GM12874 (cell line): ENCODE measurements around the gene GSE1.

ENCODE experiments used
- TF ChIP-seq, protein P1 (sequence below): IDR thresholded peaks from 2 replicates; pipeline ENCODE4 v1.5.1; 2011; ENCODE audit warnings: low read depth, mild to moderate bottlenecking, control low read depth, low read length, moderate library complexity; ENCODE audit not compliant: insufficient read depth

Gene GSE1

DNA sequence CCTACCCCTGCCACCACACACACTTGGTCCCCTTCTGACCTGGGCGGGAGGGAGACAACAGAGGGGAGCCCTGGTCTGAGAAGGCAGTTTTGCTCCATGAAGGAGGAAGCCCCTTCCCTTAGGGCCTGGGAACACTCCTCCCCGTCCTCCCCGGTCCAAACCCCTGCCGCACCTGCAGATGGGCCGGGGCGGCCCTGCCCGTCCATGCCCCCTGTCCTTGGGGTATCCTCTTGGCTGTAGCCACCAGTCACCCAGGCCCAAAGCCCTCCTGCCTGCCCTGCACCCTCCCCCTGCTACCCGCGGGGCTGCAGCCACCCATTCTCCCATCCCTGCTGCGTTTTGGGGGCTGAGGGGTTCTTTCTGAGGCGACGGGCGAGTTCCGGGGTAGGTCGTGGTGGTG, 33.9 kb downstream of the GSE1 start:
- TF ChIP-seq, protein P1, sequence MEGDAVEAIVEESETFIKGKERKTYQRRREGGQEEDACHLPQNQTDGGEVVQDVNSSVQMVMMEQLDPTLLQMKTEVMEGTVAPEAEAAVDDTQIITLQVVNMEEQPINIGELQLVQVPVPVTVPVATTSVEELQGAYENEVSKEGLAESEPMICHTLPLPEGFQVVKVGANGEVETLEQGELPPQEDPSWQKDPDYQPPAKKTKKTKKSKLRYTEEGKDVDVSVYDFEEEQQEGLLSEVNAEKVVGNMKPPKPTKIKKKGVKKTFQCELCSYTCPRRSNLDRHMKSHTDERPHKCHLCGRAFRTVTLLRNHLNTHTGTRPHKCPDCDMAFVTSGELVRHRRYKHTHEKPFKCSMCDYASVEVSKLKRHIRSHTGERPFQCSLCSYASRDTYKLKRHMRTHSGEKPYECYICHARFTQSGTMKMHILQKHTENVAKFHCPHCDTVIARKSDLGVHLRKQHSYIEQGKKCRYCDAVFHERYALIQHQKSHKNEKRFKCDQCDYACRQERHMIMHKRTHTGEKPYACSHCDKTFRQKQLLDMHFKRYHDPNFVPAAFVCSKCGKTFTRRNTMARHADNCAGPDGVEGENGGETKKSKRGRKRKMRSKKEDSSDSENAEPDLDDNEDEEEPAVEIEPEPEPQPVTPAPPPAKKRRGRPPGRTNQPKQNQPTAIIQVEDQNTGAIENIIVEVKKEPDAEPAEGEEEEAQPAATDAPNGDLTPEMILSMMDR, result no peak

DNA sequence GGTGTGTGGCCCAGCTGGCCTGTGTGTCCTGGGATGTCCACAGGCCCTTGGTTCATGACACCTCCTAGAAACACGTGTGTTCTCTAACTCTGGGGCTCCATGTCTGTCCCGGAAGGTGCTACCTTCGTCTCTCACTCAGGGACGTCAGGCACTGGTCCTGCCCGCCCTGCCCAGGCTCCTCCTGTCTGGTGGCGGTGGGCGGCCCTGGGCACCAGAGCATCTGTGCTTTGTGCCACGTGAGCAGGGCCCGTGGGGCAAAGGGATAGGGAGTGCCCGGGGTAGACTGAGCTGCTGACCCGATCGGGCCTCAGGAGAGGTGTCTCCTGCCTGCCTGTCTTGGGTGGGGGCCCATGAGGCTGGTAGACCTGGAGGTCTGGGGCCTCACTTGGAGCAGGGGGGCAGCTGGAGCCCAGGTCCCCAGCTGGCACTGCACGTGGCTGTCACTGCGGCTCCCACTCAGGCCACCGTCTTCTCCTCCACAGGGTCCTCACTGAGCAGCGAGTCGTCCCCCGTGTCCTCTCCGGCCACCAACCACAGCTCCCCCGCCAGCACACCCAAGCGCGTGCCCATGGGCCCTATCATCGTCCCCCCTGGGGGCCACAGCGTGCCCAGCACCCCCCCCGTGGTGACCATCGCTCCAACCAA, 35.1 kb downstream of the GSE1 start:
- TF ChIP-seq, protein P1, result no peak

DNA sequence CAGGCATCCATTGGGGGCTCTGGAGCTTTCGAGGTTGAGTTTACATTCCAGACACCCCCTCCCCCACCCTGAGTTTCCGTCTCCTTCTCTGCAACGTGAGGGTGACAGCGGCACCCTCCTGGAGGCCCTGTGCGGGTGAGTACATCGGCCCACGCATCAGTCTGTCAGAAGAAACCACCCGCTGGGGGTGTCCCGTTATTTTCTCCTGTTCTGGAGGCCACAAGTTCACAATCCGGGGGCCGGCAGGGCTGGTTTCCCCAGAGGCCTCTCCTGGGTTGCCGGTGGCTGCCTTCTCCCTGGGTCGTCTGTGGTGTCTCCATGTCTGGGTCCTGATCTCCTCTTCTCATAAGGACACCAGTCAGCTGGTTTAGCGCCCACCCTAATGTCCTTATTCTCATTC, 35.7 kb downstream of the GSE1 start:
- TF ChIP-seq, protein P1, result no peak

DNA sequence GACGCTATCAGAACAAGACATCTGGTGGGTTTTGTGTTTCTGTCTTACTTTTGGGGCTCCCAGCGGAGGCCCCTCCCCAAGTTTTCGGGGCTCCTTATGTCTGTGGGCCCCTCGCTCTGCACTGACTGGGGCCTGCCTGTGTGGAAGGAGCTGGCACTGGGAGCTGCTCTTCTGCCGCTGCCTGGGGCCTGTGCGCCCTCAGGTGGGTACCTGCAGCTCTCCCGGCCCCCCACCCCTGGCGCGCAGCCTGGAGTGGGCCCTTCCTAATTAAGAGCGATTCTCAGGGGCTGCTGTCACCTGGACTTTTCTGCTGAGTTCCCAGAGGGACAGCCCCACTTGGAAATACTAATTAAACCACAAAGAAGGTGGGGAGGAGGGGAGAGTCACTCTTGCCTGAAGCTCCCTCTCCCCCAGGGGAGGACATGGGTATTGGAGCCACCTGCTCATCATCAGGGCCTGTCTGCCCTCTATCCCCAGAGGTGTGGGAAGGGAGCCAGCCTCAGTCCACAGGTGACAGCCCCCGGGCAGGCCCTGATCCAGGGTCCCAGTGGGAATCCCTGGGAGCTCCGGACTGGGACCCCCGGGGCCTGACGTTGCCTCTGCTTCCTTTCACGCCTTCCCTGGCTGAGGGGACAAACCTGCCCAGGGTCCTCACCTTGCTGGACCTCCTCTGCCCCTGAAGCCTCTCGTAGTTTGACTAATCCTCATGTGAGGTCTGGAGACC, 36.5 kb downstream of the GSE1 start:
- TF ChIP-seq, protein P1, result no peak

DNA sequence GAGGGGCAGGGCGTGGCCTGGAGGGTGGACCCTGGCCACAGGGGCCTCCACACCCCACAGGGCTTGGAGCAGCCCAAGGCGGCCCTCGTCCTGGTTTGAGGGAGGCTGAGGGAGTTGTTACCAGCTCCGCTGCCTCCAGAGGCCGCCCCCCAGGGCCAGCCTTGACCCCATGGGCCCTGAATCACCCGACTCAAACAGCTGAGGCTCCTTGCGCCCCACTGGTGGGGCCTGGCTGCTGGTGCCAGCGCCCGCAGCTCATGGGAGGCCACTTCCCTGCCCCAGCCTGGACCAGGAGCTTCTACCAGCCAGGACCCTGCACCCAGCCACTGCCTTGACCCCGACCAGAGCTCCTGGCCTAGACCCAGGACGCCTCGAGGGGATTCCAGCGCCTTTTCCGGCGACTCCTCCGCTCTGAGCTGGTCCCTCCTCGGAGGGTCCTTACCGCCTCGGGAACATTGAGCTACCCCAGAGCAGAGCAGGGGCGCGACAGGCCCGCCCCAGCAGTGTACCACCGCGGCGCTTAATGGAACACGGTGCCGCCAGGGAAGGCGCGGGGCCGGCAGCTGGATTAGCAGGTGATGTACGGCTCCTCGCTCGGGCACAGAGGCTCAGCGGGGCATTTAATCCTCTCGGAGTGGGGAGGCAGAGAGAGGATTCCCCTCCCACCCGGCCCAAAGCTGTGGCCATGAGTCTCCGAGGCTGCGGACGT, 37.2 kb downstream of the GSE1 start:
- TF ChIP-seq, protein P1, result no peak

DNA sequence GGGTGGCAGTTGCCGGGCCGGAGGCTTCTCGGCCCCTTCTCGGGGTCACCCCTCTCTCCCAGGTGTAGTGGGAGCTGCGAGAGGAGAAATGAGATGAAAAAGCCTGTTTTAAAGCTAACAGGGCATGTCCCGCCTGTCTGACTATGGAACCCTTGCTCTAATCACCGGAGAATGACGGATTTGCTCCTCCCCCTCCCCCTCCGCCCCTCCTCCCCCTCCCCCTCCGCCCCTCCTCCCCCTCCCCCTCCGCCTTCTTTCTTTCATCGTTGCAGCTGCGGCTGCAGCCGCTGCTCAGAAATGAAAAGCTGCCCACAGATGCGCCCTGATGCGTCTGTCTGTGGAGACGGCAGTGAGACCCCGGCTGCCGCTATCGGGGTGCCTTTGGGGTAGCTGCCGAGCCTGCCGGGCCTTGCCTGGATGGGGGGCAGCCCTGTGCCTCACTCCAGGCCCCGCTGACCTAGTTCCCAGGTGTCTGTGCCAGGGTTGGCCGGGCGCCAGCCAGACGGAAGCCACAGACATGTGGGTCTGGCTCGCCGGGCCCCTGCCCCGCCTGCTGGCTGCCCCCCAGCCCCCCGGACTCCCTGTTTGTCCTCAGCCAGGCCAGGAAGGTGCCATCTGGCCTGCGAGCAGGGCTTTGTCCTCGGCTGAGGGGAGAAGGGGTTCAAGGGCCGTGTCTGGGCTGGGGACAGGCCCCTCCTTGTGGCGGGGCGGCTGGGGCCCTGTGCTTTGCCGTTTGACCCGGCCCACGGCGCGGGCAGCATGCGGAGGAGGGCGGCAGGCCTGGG, 37.9 kb downstream of the GSE1 start:
- TF ChIP-seq, protein P1, result no peak
